Mesenchymal stem cell (in vitro differentiated cells and primary cell): Measurements from ENCODE around the gene MPRIP.

Experiments
- DNase-seq: peaks from one replicate; pipeline ENCODE4 v3.0.0-alpha.2; 2013
- H2AFZ ChIP-seq: one replicate; pipeline ENCODE4 v1.6.1; 2013; ENCODE audit warnings: low read depth, mild to moderate bottlenecking, control low read depth, inconsistent platforms, low read length, moderate library complexity
- H2AK5ac ChIP-seq: 2 replicates; pipeline ENCODE4 v1.6.1; 2013; ENCODE audit warnings: low read length, moderate library complexity, mild to moderate bottlenecking, inconsistent platforms; ENCODE audit not compliant: severe bottlenecking
- H2BK120ac ChIP-seq: one replicate; pipeline ENCODE4 v1.6.1; 2013; ENCODE audit warnings: low read depth, mild to moderate bottlenecking, inconsistent platforms, low read length, moderate library complexity
- H2BK12ac ChIP-seq, 2 experiments: one replicate each; pipeline ENCODE4 v1.6.1; 2013; ENCODE audit warnings: inconsistent platforms in 2 of 2, low read length in 2 of 2, mild to moderate bottlenecking in 2 of 2, moderate library complexity in 2 of 2, control low read depth in 1 of 2
- H2BK15ac ChIP-seq: one replicate; pipeline ENCODE4 v1.6.1; 2013; ENCODE audit warnings: mild to moderate bottlenecking, low read depth, inconsistent platforms; ENCODE audit not compliant: poor library complexity, severe bottlenecking
- H2BK5ac ChIP-seq: 2 replicates; pipeline ENCODE4 v1.6.1; 2013; ENCODE audit warnings: low read depth, mild to moderate bottlenecking, low read length, control low read depth, inconsistent platforms; ENCODE audit not compliant: poor library complexity, severe bottlenecking
- H3K14ac ChIP-seq, 2 experiments: one replicate each; pipeline ENCODE4 v1.6.1; 2013; ENCODE audit warnings: inconsistent platforms in 2 of 2, low read length in 2 of 2, control low read depth in 1 of 2, mild to moderate bottlenecking in 1 of 2, moderate library complexity in 1 of 2
- H3K18ac ChIP-seq, 2 experiments: one replicate each; pipeline ENCODE4 v1.6.1; 2013; ENCODE audit warnings: inconsistent platforms in 2 of 2, low read length in 2 of 2, control low read depth in 1 of 2, low read depth in 1 of 2, mild to moderate bottlenecking in 1 of 2
- H3K23ac ChIP-seq, 2 experiments: one replicate each; pipeline ENCODE4 v1.6.1; 2013; ENCODE audit warnings: inconsistent platforms in 2 of 2, low read length in 2 of 2, mild to moderate bottlenecking in 2 of 2, moderate library complexity in 2 of 2, control low read depth in 1 of 2
- H3K27ac ChIP-seq: 2 replicates; pipeline ENCODE4 v1.5.1; 2013; ENCODE audit warnings: mild to moderate bottlenecking, moderate library complexity, low read length, control low read depth, inconsistent platforms; ENCODE audit not compliant: poor library complexity, severe bottlenecking
- H3K27me3 ChIP-seq, 2 experiments: 2 replicates each; pipeline versions ENCODE4 v1.6.1 to v1.7.0; 2013; ENCODE audit warnings: low read length in 2 of 2, mild to moderate bottlenecking in 2 of 2, moderate library complexity in 2 of 2, control low read depth in 1 of 2, inconsistent platforms in 1 of 2; ENCODE audit not compliant: control insufficient read depth in 1 of 2, insufficient read depth in 1 of 2
- H3K36me3 ChIP-seq, 2 experiments: 2 replicates each; pipeline versions ENCODE4 v1.6.1 to v1.7.0; 2013; ENCODE audit warnings: low read length in 2 of 2, control low read depth in 1 of 2, inconsistent platforms in 1 of 2, low read depth in 1 of 2, mild to moderate bottlenecking in 1 of 2; ENCODE audit not compliant: insufficient read depth in 2 of 2, control insufficient read depth in 1 of 2
- H3K4ac ChIP-seq, 2 experiments: one replicate each; pipeline ENCODE4 v1.6.1; 2013; ENCODE audit warnings: inconsistent platforms in 2 of 2, low read length in 2 of 2, mild to moderate bottlenecking in 2 of 2, moderate library complexity in 2 of 2, control low read depth in 1 of 2, low read depth in 1 of 2
- H3K4me1 ChIP-seq: 2 replicates; pipeline ENCODE4 v1.6.1; 2013; ENCODE audit warnings: low read depth, low read length, control low read depth; ENCODE audit not compliant: control insufficient read depth, insufficient read depth
- H3K4me2 ChIP-seq: 2 replicates; pipeline ENCODE4 v1.6.1; 2013; ENCODE audit warnings: low read length, mild to moderate bottlenecking, inconsistent platforms; ENCODE audit not compliant: poor library complexity, severe bottlenecking
- H3K4me3 ChIP-seq, 2 experiments: 2 replicates each; pipeline versions ENCODE4 v1.5.1 to v1.7.0; 2013; ENCODE audit warnings: low read length in 2 of 2, mild to moderate bottlenecking in 2 of 2, control low read depth in 1 of 2, low read depth in 1 of 2; ENCODE audit not compliant: insufficient read depth in 1 of 2
- H3K79me1 ChIP-seq: replicated peaks from 2 replicates; pipeline ENCODE4 v1.6.1; 2013; ENCODE audit warnings: mild to moderate bottlenecking, control low read depth, low read length, inconsistent platforms; ENCODE audit not compliant: poor library complexity, severe bottlenecking
- H3K9ac ChIP-seq: 2 replicates; pipeline ENCODE4 v1.7.0; 2013; ENCODE audit warnings: mild to moderate bottlenecking, low read length, moderate library complexity
- H3K9me3 ChIP-seq: 2 replicates; pipeline ENCODE4 v1.7.0; 2013; ENCODE audit warnings: mild to moderate bottlenecking, low read length; ENCODE audit not compliant: control insufficient read depth
- H4K8ac ChIP-seq: one replicate; pipeline ENCODE4 v1.6.1; 2013; ENCODE audit warnings: inconsistent platforms, mild to moderate bottlenecking, low read length, moderate library complexity
- H4K91ac ChIP-seq: one replicate; pipeline ENCODE4 v1.6.1; 2013; ENCODE audit warnings: mild to moderate bottlenecking, low read length, inconsistent platforms
- WGBS: methylation state at CpG from one replicate; pipeline ENCODE4 v1.1.7; 2013; ENCODE audit warnings: mixed read lengths; 5-methylcytosine and 5-hydroxymethylcytosine counted together

The MPRIP gene

DNA sequence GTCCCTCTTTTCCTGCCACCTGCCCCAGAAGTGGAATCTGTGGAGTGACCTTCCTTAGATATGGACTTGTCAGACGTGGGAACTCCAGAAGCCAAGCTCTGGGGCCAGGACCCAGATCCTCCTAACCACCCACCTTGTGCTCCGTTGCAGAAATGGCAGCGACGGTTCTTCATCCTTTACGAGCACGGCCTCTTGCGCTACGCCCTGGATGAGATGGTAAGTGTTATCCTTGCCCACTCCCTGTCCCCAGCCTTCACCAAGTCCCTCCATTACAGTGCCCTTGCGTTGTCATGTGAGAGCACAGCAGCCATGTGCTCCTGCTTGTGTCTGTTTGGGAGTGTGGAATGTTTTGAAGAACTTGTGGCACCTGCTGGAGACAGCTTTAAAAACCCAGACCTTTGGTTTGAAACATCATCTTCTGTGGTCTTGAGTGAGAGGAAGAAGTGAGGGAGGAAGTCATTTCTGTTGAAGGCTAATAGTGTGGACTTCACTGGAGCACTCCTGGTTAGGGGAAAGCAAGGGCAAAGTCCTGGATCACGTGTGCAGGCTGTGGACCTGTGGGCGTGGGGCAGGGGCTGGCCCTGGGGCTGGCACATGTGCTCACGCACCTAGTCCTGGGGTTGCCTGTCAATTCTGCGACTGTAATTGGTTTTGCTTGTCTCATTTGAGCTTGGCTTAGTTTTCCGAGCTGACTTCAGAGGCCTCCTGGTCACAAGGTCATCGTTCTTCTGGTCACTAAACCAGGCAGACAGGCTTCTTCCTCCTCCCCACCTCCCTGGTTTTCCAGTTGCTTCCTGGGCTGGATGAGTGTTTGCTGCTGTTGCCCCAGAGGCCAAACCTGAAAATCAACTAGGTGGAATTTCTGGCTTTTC lies 35.8 kb downstream of the MPRIP start:
- DNase-seq, result no peak
- Histone ChIP-seq H3K4me2 (no peak overlapping the region), H3K23ac (no peak overlapping the region), H3K27ac (no peak overlapping the region), H3K79me1 (peaks cover 52% of the 10 kb centered on the region), H3K27me3 (no peaks in the 10 kb centered on the region), H3K9me3 (no peaks in the 10 kb centered on the region), H2BK5ac (no peak overlapping the region), H3K4ac (peak overlapping the region in 1 of 2 experiments; percentile 9), H3K9ac (no peak overlapping the region), H3K4me3 (no peak overlapping the region), H3K4me1 (peaks cover 19% of the 10 kb centered on the region), H2AK5ac (no peak overlapping the region), H4K8ac (no peak overlapping the region), H2BK12ac (no peak overlapping the region), H4K91ac (no peak overlapping the region), H3K36me3 (peaks cover 37 to 42% of the 10 kb centered on the region in 2 experiments), H2AFZ (no peak overlapping the region), H2BK15ac (no peak overlapping the region), H3K18ac (no peak overlapping the region), H2BK120ac (no peak overlapping the region), H3K14ac (no peak overlapping the region)
- 90% methylated on average over 13 of the region's 15 CpGs for WGBS

DNA sequence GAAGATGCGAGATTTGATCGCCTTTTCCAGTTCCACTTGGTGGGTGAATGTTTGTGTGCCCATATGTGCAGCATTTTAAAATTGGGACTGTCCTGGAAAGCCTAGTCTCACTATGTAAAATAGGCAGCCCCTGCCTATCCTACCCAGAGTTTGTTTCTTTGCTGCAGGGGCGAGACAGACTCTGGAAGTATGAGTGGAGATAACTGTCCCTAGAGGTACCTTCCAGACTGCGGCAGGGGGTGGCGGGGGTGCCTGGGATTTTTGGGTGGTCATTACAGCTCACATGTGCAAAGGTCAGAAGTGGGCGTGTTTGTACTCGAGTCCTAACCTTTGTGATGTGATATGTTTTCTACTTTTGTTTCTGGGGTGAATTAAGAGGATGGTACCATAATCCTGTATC lies 36.6 kb downstream of the MPRIP start:
- Histone ChIP-seq H2AK5ac (no peak overlapping the region), H3K79me1 (peaks cover 56% of the 10 kb centered on the region), H3K9me3 (no peaks in the 10 kb centered on the region), H3K18ac (no peak overlapping the region), H3K27me3 (no peaks in the 10 kb centered on the region), H2AFZ (no peak overlapping the region), H4K8ac (no peak overlapping the region), H3K27ac (no peak overlapping the region), H3K4ac (no peak overlapping the region), H3K4me1 (peaks cover 15% of the 10 kb centered on the region), H2BK120ac (no peak overlapping the region), H2BK12ac (no peak overlapping the region), H3K36me3 (peaks cover 33 to 39% of the 10 kb centered on the region in 2 experiments), H3K23ac (no peak overlapping the region), H3K4me2 (no peak overlapping the region), H4K91ac (no peak overlapping the region), H3K14ac (no peak overlapping the region), H2BK15ac (no peak overlapping the region), H3K4me3 (no peak overlapping the region), H2BK5ac (no peak overlapping the region), H3K9ac (no peak overlapping the region)
- DNase-seq, result no peak
- WGBS, result 96% methylated on average over 5 of the region's 7 CpGs

DNA sequence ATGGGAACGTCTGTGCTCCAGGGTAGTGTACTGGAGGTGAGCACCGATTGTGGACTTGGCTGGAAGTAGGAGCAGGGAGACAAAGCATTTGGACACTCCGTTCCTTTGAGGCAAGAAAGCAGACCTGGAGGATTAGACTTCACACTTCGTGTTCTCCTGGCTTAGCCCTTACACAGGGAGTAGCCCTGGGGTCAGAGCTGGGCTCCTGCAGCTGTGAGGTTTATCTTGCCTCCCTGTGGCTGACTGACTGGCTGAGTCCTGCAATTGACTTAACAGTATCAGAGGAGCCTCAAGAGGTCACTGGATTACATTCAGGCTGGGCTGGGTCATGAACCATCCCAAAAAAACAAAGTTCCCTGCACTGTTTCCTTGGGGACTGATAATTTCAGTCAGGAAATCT lies 37.1 kb downstream of the MPRIP start:
- Histone ChIP-seq H3K4me1 (peaks cover 12% of the 10 kb centered on the region), H3K36me3 (peaks cover 36 to 44% of the 10 kb centered on the region in 2 experiments), H2BK12ac (no peak overlapping the region), H3K79me1 (peaks cover 60% of the 10 kb centered on the region), H3K27ac (no peak overlapping the region), H3K9me3 (no peaks in the 10 kb centered on the region), H2BK120ac (no peak overlapping the region), H3K4ac (no peak overlapping the region), H2AK5ac (no peak overlapping the region), H4K8ac (no peak overlapping the region), H3K14ac (no peak overlapping the region), H3K4me2 (no peak overlapping the region), H2AFZ (no peak overlapping the region), H3K9ac (peak overlapping the region; percentile 17), H4K91ac (no peak overlapping the region), H2BK15ac (no peak overlapping the region), H3K18ac (no peak overlapping the region), H3K27me3 (no peaks in the 10 kb centered on the region), H3K4me3 (no peak overlapping the region), H3K23ac (no peak overlapping the region), H2BK5ac (no peak overlapping the region)
- no peak for DNase-seq
- whole genome bisulfite sequencing, result 70% methylated on average over 4 of the region's 4 CpGs

DNA sequence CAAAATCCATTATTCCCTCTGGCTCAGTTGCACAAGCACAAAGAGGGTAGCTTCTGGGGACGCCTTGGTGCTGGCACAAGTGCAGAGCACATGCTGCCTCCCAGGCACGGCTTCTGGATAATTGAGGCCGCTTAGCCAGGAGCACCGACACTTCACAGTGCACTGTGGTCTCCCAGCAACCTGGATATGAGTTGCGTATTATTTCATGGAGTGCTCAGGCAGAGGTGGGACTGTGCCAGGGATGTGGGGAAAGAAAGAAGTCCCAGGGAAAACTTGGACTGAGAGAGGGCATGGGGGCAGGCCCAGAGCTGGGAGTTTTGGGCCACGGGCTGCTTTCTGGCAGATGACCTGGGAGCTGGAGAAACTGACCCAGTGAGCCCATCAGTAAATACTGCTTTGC lies 37.5 kb downstream of the MPRIP start:
- Histone ChIP-seq H4K8ac (no peak overlapping the region), H3K36me3 (peaks cover 40 to 48% of the 10 kb centered on the region in 2 experiments), H2AFZ (no peak overlapping the region), H2BK15ac (peak overlapping the region; percentile 71), H3K18ac (no peak overlapping the region), H3K27ac (no peak overlapping the region), H3K27me3 (no peaks in the 10 kb centered on the region), H3K4me3 (no peak overlapping the region), H3K4me2 (no peak overlapping the region), H2BK5ac (no peak overlapping the region), H3K9me3 (no peaks in the 10 kb centered on the region), H3K4ac (no peak overlapping the region), H3K79me1 (peaks cover 63% of the 10 kb centered on the region), H2BK120ac (no peak overlapping the region), H3K9ac (peak overlapping the region; percentile 17), H3K23ac (peak overlapping the region in 1 of 2 experiments; percentile 19), H2AK5ac (no peak overlapping the region), H4K91ac (no peak overlapping the region), H3K14ac (no peak overlapping the region), H2BK12ac (no peak overlapping the region), H3K4me1 (peaks cover 12% of the 10 kb centered on the region)
- 96% methylated on average over 6 of the region's 6 CpGs for WGBS
- no peak for DNase-seq
